Adrenal gland (tissue), 12 donors: Measurements from ENCODE around the gene ADAMTS17. TPM values are rescaled to one million over a fixed set of nuclear protein-coding genes. Genes with fewer than 3 reads are reported as not detected.

Source experiments
- DNase-seq, 7 donors: peaks; one replicate each; pipeline ENCODE4 v3.0.0-alpha.2; 2019 to 2020
- H3K27ac ChIP-seq, 5 donors: fragments of 200-600 bp; sonication (generic) in 4 of 5; 1 replicate in 3 of 5; 2 replicates in 2 of 5; pipeline versions ENCODE4 v1.5.1 to v1.8.0; 2016 to 2020; ENCODE audit warnings: mild to moderate bottlenecking in 1 of 5
- H3K27me3 ChIP-seq: fragments of 200-600 bp; 2 replicates; pipeline ENCODE4 v1.8.0; 2021
- H3K36me3 ChIP-seq, 2 donors: fragments of 200-600 bp; replicated peaks in 1 of 2; 1 replicate in 1 of 2; 2 replicates in 1 of 2; pipeline versions ENCODE4 v1.5.1 to v1.8.0; 2018 to 2022
- H3K4me1 ChIP-seq, 2 donors: fragments of 200-600 bp; replicated peaks in 1 of 2; 1 replicate in 1 of 2; 2 replicates in 1 of 2; pipeline versions ENCODE4 v1.5.1 to v1.8.0; 2018 to 2021
- H3K4me3 ChIP-seq, 4 donors: fragments of 200-600 bp; sonication (generic) in 3 of 4; one replicate each; pipeline ENCODE4 v1.5.1; 2016 to 2018
- H3K9me3 ChIP-seq, 3 donors: fragments of 200-600 bp; sonication (generic) in 1 of 3; replicated peaks in 1 of 3; 1 replicate in 2 of 3; 2 replicates in 1 of 3; pipeline versions ENCODE4 v1.5.1 to v1.8.0; 2016 to 2021
- POLR2A ChIP-seq, 2 donors: fragments of 450-650 bp; IDR thresholded peaks; one replicate each; pipeline ENCODE4 v1.6.1; 2017; ENCODE audit warnings: antibody characterized with exemption in 2 of 2, mild to moderate bottlenecking in 2 of 2, moderate library complexity in 1 of 2
- WGBS, 4 donors: extraction: QIAGEN DNeasy Blood & Tissue Kit in 2 of 4; methylation state at CpG; one replicate each; pipeline versions ENCODE4 v1.1.5 to v1.1.7; 2013 to 2017; 5-methylcytosine and 5-hydroxymethylcytosine counted together
- intact Hi-C, 2 donors: fragments of 100-400 bp; cut with DNase I; formaldehyde crosslinking; loops; one replicate each; pipeline versions ENCODE4 v1.14.1 to v1.15.0; 2022 to 2023
- polyA plus RNA-seq, 3 donors: library from polyadenylated mRNA; stranded (reverse); fragments of 200-250 nt in 2 of 3; fragments of 350-450 nt in 1 of 3; fragmentation: Illumina TruSeq in 1 of 3; extraction: RNeasy Lipid Tissue Mini Kit (QIAGEN cat#74804) in 1 of 3; gene quantifications; one replicate each; pipeline ENCODE4 v1.2.3, GENCODE V29; 2013 to 2014
- total RNA-seq, 9 donors: library from RNA; depleted of rRNA in 4 of 9; stranded (reverse); fragments of >200 nt in 4 of 9; fragments of 120-200 nt in 1 of 9; fragmentation: NEBNext Ultra II Directional in 1 of 9; extraction: Animal tissue kit (Norgen Biotek cat#: 25700) in 1 of 9; gene quantifications; one replicate each; pipeline versions ENCODE4 v1.1.0 to v1.2.4, GENCODE V29; 2013 to 2023
- TF ChIP-seq, protein P1 (sequence below), 6 experiments: fragments of 450-650 bp in 4 of 6; fragments of 200-600 bp in 2 of 6; sonication (generic) in 1 of 6; IDR thresholded peaks; 1 replicate in 5 of 6; 2 replicates in 1 of 6; pipeline versions ENCODE4 v1.5.1 to v1.8.0; 2016 to 2021; ENCODE audit warnings: antibody characterized with exemption in 6 of 6, mild to moderate bottlenecking in 2 of 6, moderate library complexity in 1 of 6
- donor health status: healthy with polysubstance abuse.
- donor health status: Bipolar disorder and iron deficiency.
- donor health status: DM: yes; HTN: yes; CAD: no.
- donor health status: DM: no; HTN: no; CAD: no.
- donor health status: DM: no; HTN: no; CAD: no.
- donor health status: DM: yes; HTN: yes; CAD: no.

The ADAMTS17 gene
- total and polyA plus RNA-seq, 12 donors: 0.51 to 14.8 (median 2.9) TPM

DNA sequence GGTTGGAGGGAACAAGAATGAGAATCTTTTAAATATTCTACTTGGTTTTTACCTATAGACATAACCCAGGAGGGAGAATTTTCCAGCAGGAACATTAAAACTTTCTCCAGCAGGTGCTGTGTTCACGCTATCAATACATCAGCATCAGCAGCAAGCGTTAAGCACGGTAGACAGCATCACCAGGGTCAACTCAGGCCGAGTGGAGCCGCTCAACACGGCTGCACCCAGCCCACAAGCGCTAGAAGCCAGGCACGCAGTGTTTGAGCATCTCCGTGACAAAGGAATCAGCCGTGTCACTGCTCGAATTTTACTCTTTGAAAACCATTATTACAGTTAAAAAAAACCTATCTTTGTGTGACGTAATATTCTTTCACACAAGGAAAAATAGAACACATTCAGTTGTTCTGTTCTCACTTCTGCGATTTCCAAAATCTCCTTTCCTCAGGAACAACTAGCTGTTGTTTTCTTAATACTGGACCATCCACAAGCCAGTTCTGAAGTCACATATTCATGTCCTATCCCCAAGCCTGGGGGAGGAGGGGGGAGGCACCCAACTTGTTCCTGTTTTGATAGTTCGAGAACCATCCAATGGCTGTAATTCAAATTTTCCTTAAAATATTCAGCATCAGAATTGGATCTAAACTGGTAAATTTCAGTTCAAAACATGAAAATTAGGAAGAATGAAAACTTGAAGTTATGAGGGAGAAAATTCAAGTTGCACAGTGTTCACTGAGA is 77.9 kb downstream of the ADAMTS17 start:
- no peak for TF ChIP-seq POLR2A (IDR thresholded peaks at IDR 0.05)
- TF ChIP-seq, protein P1, sequence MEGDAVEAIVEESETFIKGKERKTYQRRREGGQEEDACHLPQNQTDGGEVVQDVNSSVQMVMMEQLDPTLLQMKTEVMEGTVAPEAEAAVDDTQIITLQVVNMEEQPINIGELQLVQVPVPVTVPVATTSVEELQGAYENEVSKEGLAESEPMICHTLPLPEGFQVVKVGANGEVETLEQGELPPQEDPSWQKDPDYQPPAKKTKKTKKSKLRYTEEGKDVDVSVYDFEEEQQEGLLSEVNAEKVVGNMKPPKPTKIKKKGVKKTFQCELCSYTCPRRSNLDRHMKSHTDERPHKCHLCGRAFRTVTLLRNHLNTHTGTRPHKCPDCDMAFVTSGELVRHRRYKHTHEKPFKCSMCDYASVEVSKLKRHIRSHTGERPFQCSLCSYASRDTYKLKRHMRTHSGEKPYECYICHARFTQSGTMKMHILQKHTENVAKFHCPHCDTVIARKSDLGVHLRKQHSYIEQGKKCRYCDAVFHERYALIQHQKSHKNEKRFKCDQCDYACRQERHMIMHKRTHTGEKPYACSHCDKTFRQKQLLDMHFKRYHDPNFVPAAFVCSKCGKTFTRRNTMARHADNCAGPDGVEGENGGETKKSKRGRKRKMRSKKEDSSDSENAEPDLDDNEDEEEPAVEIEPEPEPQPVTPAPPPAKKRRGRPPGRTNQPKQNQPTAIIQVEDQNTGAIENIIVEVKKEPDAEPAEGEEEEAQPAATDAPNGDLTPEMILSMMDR (IDR thresholded peaks at IDR 0.05): no peak
- 80 to 84% (median 83%) methylated on average over 14 of the region's 14 CpGs for WGBS, 4 donors
- Histone ChIP-seq H3K4me1 (no peaks in the 10 kb centered on the region), H3K27me3 (no peaks in the 10 kb centered on the region), H3K36me3 (no peaks in the 10 kb centered on the region), H3K27ac (no peak overlapping the region), H3K4me3 (no peak overlapping the region), H3K9me3 (no peaks in the 10 kb centered on the region)
- intact Hi-C loops: no loop called here
- peak in 1 of 7 donors; percentile 43 for DNase-seq

DNA sequence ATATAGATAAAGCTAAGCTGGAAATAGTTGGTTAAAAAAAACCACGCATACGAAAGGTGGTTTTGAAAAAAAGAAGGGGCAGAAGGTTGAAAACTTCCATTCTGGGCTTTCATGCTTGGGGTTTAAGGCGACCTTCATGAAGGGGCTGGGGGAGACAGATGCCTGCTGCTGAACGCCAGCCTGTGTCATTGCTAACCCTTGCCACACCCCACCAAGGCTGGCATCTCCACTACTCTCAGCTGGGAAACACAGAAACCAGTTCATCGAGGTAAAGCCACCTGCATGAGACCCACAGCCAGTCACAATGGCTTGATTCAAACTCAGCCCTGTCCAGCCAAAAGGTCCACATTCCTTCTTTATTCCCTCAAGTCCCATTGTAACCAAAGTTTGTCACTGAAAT is 78.7 kb downstream of the ADAMTS17 start:
- no peak for DNase-seq
- no peaks in the 10 kb centered on the region for H3K27me3 ChIP-seq
- no peak overlapping the region for H3K4me3 ChIP-seq
- H3K27ac ChIP-seq: no peak overlapping the region
- H3K4me1 ChIP-seq: no peaks in the 10 kb centered on the region
- no peaks in the 10 kb centered on the region for H3K9me3 ChIP-seq
- TF ChIP-seq, protein P1 (IDR thresholded peaks at IDR 0.05): no peak
- TF ChIP-seq POLR2A (IDR thresholded peaks at IDR 0.05): no peak
- H3K36me3 ChIP-seq: no peaks in the 10 kb centered on the region
- intact Hi-C loops: no loop called here
- 85 to 94% (median 87%) methylated on average over 5 of the region's 5 CpGs for WGBS, 4 donors

DNA sequence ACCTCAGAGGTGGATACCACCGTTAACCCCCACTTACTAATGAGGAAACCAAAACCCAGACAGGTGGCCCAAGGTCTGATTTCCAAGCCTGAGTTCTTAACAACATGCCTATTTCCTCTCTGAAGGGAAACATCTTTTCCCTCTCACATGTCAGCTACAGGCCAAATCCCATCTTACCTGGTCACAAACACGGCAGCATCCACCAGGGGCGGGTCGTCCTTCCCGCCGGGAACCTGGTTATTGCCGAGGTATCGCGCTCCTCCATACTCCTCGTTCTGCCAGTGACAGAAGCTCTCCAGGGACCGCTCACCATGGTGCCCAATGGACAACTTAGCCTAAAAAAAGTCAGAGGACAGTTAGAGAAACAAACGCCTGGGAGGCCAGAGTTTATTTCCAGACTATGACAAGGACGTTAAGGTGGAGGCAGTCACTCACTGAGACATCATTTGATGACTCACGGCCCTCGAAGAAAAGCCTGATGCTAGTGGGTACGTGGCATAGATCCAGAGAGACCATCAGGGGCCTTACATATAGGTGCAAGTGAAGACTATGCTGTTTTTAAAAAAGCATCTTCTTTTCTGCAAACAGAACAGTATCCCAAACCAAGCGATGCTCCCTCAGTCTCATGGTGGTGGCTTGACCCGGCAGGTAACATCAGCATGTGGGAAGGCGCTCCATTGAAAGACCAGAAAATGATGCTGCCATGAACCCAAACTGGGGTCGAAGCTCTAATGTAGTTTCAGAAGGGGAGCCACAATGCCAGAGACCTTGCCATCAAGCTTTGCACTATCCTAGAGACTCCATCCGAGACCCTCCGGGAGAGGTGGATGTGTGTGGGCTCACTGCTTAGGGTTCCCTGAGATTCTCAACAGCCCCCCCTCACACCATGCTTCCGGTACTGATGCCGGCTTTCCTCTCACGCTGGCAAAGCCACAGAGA is 80.2 kb downstream of the ADAMTS17 start:
- TF ChIP-seq POLR2A (IDR thresholded peaks at IDR 0.05): no peak
- TF ChIP-seq, protein P1 (IDR thresholded peaks at IDR 0.05): no peak
- peak in 3 of 7 donors; percentile 6 to 37 (median 12) for DNase-seq
- Histone ChIP-seq H3K4me3 (no peak overlapping the region), H3K9me3 (no peaks in the 10 kb centered on the region), H3K36me3 (no peaks in the 10 kb centered on the region), H3K27ac (no peak overlapping the region), H3K27me3 (no peaks in the 10 kb centered on the region), H3K4me1 (no peaks in the 10 kb centered on the region)
- 82 to 89% (median 86%) methylated on average over 24 to 25 of the region's 25 CpGs for WGBS, 4 donors
- intact Hi-C loops: no loop called here

DNA sequence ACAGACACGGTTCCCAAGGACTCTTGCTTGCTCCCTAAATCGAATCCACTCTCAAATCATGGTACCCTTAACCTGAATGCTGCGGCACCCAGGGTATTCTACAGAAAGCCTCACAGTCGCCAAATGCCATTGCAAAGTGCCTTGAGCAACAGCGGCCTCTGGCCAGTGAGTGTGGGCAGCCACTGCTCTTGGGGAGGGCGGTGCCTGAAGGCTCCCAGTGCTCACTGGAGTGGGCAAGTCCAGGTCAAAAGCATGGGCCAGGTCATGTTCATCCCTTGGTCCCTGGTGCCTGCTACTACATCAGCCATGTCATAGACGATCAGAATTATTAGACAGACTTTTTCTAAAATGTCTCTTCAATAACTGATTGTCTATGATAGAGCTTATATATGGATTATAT is 82.5 kb downstream of the ADAMTS17 start:
- Histone ChIP-seq H3K27ac (no peak overlapping the region), H3K9me3 (no peaks in the 10 kb centered on the region), H3K36me3 (no peaks in the 10 kb centered on the region), H3K27me3 (no peaks in the 10 kb centered on the region), H3K4me1 (no peaks in the 10 kb centered on the region), H3K4me3 (no peak overlapping the region)
- 81 to 90% (median 87%) methylated on average over 7 of the region's 7 CpGs for WGBS, 4 donors
- TF ChIP-seq, protein P1 (IDR thresholded peaks at IDR 0.05): no peak
- no peak for TF ChIP-seq POLR2A (IDR thresholded peaks at IDR 0.05)
- peak in 3 of 7 donors; percentile 5 to 34 (median 5) for DNase-seq
- intact Hi-C loops: no loop called here
